Measurements from ENCODE around the gene SMIM21.

DNA sequence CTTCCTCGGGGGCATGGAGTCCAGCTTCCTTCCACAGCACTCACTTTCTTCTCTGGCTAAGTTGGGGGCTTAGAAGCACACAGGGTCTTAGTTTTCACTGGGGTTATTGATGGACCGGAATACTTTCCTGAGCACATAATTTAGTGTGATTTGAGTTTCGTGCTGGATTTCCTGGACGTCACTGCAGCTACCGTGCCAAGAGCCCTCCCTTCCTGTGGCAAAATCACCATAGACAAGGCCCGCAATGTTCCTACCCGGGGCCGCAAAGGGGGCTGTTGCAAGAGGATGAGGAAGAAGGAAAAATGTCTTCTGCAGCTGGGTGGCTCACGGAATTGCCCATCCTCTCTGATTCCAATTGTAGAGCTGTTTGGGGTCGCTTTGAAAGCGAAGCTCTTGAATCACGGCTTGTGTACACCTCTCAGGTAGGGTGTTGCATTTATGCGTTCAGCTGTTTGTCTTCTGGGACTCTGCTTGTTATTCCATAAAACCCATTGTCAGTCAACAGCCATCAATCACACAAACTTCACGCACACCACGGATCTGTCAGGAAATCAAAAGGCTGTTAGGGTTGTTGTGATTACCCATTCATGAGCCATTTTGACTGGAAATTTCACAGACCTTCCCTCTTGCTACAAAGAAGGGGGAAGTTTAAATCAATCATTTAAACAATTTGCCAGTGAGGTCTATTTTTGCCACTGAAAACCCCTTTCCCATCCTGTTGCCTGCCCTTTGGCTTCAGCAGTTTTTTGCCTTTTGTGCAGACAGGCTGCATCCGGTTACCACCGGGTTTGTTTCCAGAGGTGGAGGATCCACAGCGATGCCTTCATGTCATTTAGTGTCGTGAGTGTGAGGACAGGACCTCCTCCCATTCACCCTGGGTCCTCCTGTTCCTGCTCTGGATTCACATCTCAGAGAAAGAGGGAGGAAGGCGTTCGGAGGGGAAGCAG, 36.0 kb downstream of the SMIM21 start:
- TF ChIP-seq CTCF (IDR thresholded peaks at IDR 0.05) (no peak), POLR2A (IDR thresholded peaks at IDR 0.05) (no peak)
